ENCODE results near the gene PHC2. TPM values are rescaled to one million over a fixed set of nuclear protein-coding genes. Genes with fewer than 3 reads are reported as not detected.

The PHC2 gene
- total RNA-seq, 1 donor from 2014 or later: 91.5 TPM

DNA sequence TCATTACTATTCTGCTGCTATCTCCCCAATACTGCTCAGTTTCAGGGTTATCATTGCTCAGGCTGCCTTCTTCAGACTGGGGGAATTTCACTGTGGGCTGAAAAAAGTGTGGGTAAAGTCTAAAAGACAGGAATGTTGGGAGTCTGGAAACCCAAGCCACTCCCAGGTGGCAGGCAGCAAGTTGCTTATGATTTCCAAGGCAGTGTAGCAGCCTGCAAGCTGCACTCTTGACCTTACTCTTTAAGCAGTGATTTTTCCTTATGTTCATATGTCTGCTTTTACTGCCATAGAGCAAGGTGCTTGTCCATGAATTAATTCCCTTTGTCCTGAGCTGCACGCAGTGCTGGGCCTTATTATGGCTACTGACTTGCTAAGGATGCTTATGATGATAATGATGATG, 53.1 kb downstream of the PHC2 start:
- H3K27me3 Mint-ChIP-seq (ENCODE audit: low read depth): no peaks in the 10 kb centered on the region
- no peaks in the 10 kb centered on the region for H3K36me3 Mint-ChIP-seq (ENCODE audit: low read depth)
- TF ChIP-seq, protein P1, sequence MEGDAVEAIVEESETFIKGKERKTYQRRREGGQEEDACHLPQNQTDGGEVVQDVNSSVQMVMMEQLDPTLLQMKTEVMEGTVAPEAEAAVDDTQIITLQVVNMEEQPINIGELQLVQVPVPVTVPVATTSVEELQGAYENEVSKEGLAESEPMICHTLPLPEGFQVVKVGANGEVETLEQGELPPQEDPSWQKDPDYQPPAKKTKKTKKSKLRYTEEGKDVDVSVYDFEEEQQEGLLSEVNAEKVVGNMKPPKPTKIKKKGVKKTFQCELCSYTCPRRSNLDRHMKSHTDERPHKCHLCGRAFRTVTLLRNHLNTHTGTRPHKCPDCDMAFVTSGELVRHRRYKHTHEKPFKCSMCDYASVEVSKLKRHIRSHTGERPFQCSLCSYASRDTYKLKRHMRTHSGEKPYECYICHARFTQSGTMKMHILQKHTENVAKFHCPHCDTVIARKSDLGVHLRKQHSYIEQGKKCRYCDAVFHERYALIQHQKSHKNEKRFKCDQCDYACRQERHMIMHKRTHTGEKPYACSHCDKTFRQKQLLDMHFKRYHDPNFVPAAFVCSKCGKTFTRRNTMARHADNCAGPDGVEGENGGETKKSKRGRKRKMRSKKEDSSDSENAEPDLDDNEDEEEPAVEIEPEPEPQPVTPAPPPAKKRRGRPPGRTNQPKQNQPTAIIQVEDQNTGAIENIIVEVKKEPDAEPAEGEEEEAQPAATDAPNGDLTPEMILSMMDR (IDR thresholded peaks at IDR 0.05): no peak
- DNase-seq (ENCODE audit: low spot score): no peak
- H3K4me3 Mint-ChIP-seq (ENCODE audit: unreplicated experiment): no peak overlapping the region
- H3K4me1 Mint-ChIP-seq (ENCODE audit: low read depth): peaks cover 15% of the 10 kb centered on the region
- no peak overlapping the region for H3K27ac Mint-ChIP-seq (ENCODE audit: unreplicated experiment)
- no peaks in the 10 kb centered on the region for H3K9me3 Mint-ChIP-seq (ENCODE audit: low read depth)

DNA sequence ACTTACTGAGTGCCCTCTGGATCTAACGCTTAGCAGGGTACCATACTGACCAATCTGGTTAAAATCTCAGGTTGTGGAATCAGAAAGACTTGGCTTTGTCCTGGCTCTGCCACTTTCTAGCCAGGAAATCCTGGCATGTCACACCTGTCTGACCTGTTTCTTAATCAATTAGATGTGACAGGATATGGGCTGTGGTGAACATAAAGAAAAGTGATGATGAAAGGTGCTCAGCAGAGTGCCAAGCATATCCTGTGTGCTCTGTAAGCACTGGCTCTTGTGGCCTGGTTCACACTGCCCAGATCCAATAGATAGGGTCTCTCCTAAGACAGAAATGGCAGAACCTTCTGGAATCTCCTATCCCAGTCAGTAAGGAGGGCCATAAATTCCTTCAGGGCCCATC, 53.9 kb downstream of the PHC2 start:
- Mint-ChIP-seq H3K9me3 (ENCODE audit: low read depth) (no peaks in the 10 kb centered on the region), H3K36me3 (ENCODE audit: low read depth) (no peaks in the 10 kb centered on the region), H3K4me3 (ENCODE audit: unreplicated experiment) (no peak overlapping the region), H3K4me1 (ENCODE audit: low read depth) (peaks cover 9% of the 10 kb centered on the region), H3K27ac (ENCODE audit: unreplicated experiment) (no peak overlapping the region), H3K27me3 (ENCODE audit: low read depth) (no peaks in the 10 kb centered on the region)
- TF ChIP-seq, protein P1 (IDR thresholded peaks at IDR 0.05): no peak
- DNase-seq (ENCODE audit: low spot score): no peak

DNA sequence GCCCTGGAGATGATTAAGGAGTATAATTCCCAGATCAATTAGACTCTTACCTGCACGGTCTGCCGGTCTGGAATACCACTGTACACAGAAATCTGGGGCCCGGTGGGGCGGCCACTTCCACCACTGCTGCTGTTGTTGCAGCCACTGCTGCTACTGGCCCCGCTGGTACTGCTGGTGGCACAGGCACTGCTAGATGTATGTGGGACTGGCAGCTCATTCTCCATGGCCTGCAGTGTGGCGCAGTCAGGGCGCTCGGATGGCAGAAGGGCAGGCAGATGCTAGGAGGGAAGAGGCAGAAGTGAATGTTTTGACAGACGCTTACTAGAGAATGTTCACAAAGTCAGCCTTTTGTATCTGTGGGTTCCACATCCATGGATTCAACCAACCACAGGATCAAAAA, 55.6 kb downstream of the PHC2 start:
- TF ChIP-seq, protein P1 (IDR thresholded peaks at IDR 0.05): no peak
- no peak overlapping the region for H3K4me3 Mint-ChIP-seq (ENCODE audit: unreplicated experiment)
- H3K27ac Mint-ChIP-seq (ENCODE audit: unreplicated experiment): no peak overlapping the region
- peaks cover 1% of the 10 kb centered on the region for H3K36me3 Mint-ChIP-seq (ENCODE audit: low read depth)
- no peak for DNase-seq (ENCODE audit: low spot score)
- no peaks in the 10 kb centered on the region for H3K27me3 Mint-ChIP-seq (ENCODE audit: low read depth)
- peaks cover 9% of the 10 kb centered on the region for H3K4me1 Mint-ChIP-seq (ENCODE audit: low read depth)
- no peaks in the 10 kb centered on the region for H3K9me3 Mint-ChIP-seq (ENCODE audit: low read depth)

DNA sequence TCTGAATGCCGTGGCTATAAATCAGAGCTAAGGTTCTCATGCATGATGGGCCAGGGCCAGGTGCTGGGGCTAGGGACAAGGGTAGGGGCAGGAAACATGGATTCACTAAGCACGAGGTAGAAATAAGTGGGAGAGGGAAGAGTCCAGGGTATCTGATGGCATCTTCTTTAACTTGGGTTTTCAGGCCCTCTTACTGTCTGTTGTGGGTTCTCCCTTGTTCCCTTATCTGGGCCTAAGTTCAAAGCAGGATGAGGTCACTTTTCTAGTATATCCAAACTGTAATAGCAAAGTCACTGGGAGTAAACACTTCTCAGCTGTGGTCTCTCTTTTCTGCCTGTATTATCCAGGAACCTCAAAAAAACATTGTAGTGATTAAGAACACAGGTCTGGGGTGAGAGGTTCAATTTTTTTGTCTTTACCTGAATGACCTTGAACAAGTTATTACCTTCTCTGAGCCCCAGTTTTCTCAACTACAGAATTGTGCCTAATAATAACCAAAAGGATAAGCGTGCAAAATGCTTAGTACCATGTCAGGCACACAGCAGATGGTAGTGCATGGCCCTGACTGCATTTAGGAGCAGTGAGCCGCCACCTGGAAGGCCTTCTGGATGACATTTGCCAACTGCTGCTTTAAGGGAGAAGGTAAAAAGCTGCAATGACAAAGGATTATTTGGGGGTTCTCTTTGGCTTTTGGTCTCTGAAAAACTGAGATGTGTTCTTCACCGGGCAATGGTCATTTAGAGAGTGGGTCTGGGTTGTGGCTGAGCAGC, 56.4 kb downstream of the PHC2 start:
- Mint-ChIP-seq H3K36me3 (ENCODE audit: low read depth) (peaks cover 1% of the 10 kb centered on the region), H3K9me3 (ENCODE audit: low read depth) (no peaks in the 10 kb centered on the region), H3K4me1 (ENCODE audit: low read depth) (peaks cover 9% of the 10 kb centered on the region), H3K27ac (ENCODE audit: unreplicated experiment) (no peak overlapping the region), H3K4me3 (ENCODE audit: unreplicated experiment) (no peak overlapping the region), H3K27me3 (ENCODE audit: low read depth) (no peaks in the 10 kb centered on the region)
- DNase-seq (ENCODE audit: low spot score): no peak
- TF ChIP-seq, protein P1 (IDR thresholded peaks at IDR 0.05): no peak

DNA sequence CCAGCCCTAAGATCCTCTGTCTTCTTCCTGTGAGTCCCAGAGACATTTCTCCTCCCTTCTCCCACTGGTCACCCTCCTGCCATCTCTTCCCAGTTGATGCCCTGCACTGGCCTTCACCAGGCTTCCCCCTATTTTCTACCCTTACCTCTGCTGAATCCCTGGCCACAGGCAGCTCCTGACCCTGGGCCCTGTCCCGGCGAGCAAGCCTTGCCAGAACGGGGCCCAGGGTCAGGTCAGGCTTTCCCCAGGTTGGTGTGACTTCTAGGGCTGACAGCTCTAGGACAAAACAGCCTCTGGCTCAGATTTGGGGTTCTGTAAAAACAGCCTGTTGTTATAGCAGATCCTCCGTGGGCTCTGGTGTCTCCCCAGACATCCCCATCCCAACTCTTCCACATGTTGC, 57.3 kb downstream of the PHC2 start:
- Mint-ChIP-seq H3K27me3 (ENCODE audit: low read depth) (no peaks in the 10 kb centered on the region), H3K36me3 (ENCODE audit: low read depth) (peaks cover 1% of the 10 kb centered on the region), H3K27ac (ENCODE audit: unreplicated experiment) (no peak overlapping the region), H3K9me3 (ENCODE audit: low read depth) (no peaks in the 10 kb centered on the region), H3K4me3 (ENCODE audit: unreplicated experiment) (no peak overlapping the region), H3K4me1 (ENCODE audit: low read depth) (peaks cover 9% of the 10 kb centered on the region)
- DNase-seq (ENCODE audit: low spot score): no peak
- TF ChIP-seq, protein P1 (IDR thresholded peaks at IDR 0.05): no peak

Data from chondrocyte (in vitro differentiated cells).